BLaER1 treated with 17β-estradiol and CSF1 and Interleukin-3, amounts not matched to agents 10 nM and 100 nM (cell line): ENCODE results near the gene FBXO24.

Source experiments
- H3K27ac ChIP-seq, 11 experiments: shearing (Covaris generic); formaldehyde crosslinking; 2 replicates each; pipeline ENCODE4 v1.8.1; 2022
- H3K27me3 ChIP-seq, 11 experiments: shearing (Covaris generic); formaldehyde crosslinking; 2 replicates each; pipeline ENCODE4 v1.8.1; 2022
- H3K36me3 ChIP-seq, 11 experiments: shearing (Covaris generic); formaldehyde crosslinking; 2 replicates each; pipeline ENCODE4 v1.8.1; 2022
- H3K4me1 ChIP-seq, 10 experiments: shearing (Covaris generic); formaldehyde crosslinking; 2 replicates each; pipeline ENCODE4 v1.8.1; 2022
- H3K4me2 ChIP-seq, 11 experiments: shearing (Covaris generic); formaldehyde crosslinking; 2 replicates each; pipeline ENCODE4 v1.8.1; 2022
- H3K4me3 ChIP-seq, 10 experiments: shearing (Covaris generic); formaldehyde crosslinking; 2 replicates each; pipeline ENCODE4 v1.8.1; 2022
- H3K9ac ChIP-seq, 11 experiments: shearing (Covaris generic); formaldehyde crosslinking; 2 replicates each; pipeline ENCODE4 v1.8.1; 2022
- H3K9me3 ChIP-seq, 11 experiments: shearing (Covaris generic); formaldehyde crosslinking; replicated peaks in 1 of 11; 2 replicates each; pipeline ENCODE4 v1.8.1; 2022
- H4K20me1 ChIP-seq, 11 experiments: shearing (Covaris generic); formaldehyde crosslinking; 2 replicates each; pipeline ENCODE4 v1.8.1; 2022
- Cebpa-rat ChIP-seq, 11 experiments: shearing (Covaris generic); IDR thresholded peaks; 2 replicates each; pipeline ENCODE4 v1.8.1; 2022

The FBXO24 gene

GRCh38 chr7:100602889-100603725 lies 17.0 kb downstream of the FBXO24 start:
- H3K27me3 ChIP-seq = peaks cover 0 to 24% (median 19%) of the 10 kb centered on the region in 11 experiments; a peak in 17 of 22 replicates
- H4K20me1 ChIP-seq = no peaks in the 10 kb centered on the region
- peaks cover 30 to 74% (median 66%) of the 10 kb centered on the region in 10 experiments; a peak in 19 of 20 replicates for H3K4me1 ChIP-seq
- H3K9me3 ChIP-seq = no peaks in the 10 kb centered on the region
- H3K36me3 ChIP-seq = no peaks in the 10 kb centered on the region
- peak overlapping the region in 7 of 11 experiments; percentile 39 to 69 (median 56); a peak in 7 of 22 replicates for H3K27ac ChIP-seq
- H3K4me2 ChIP-seq = peak overlapping the region; percentile 85 to 99 (median 96)
- peak overlapping the region in 9 of 10 experiments; percentile 58 to 73 (median 69); a peak in 15 of 20 replicates for H3K4me3 ChIP-seq
- TF ChIP-seq Cebpa-rat (IDR thresholded peaks at IDR 0.05) = no peak
- H3K9ac ChIP-seq = peak overlapping the region in 8 of 11 experiments; percentile 45 to 72 (median 65); a peak in 15 of 22 replicates

GRCh38 chr7:100603726-100604027 lies 17.5 kb downstream of the FBXO24 start:
- Histone ChIP-seq H4K20me1 (no peaks in the 10 kb centered on the region), H3K4me2 (peak overlapping the region; percentile 85 to 99 (median 96)), H3K36me3 (no peaks in the 10 kb centered on the region), H3K4me3 (peak overlapping the region; percentile 58 to 73 (median 69)), H3K9me3 (no peaks in the 10 kb centered on the region), H3K4me1 (peaks cover 30 to 68% (median 64%) of the 10 kb centered on the region in 10 experiments; a peak in 19 of 20 replicates), H3K27me3 (peaks cover 0 to 24% (median 19%) of the 10 kb centered on the region in 11 experiments; a peak in 17 of 22 replicates), H3K9ac (peak overlapping the region in 9 of 11 experiments; percentile 45 to 74 (median 67); a peak in 17 of 22 replicates), H3K27ac (peak overlapping the region in 9 of 11 experiments; percentile 37 to 69 (median 56); a peak in 17 of 22 replicates)
- TF ChIP-seq Cebpa-rat (IDR thresholded peaks at IDR 0.05) = no peak

- Histone ChIP-seq H3K9ac (peak overlapping the region; percentile 61 to 80 (median 75)), H3K9me3 (no peaks in the 10 kb centered on the region), H4K20me1 (no peaks in the 10 kb centered on the region), H3K4me3 (peak overlapping the region; percentile 65 to 75 (median 69)), H3K36me3 (no peaks in the 10 kb centered on the region), H3K4me1 (peaks cover 30 to 65% (median 60%) of the 10 kb centered on the region in 10 experiments; a peak in 19 of 20 replicates), H3K27me3 (peaks cover 0 to 24% (median 19%) of the 10 kb centered on the region in 11 experiments; a peak in 17 of 22 replicates), H3K4me2 (peak overlapping the region; percentile 94 to 100 (median 98)), H3K27ac (peak overlapping the region in 10 of 11 experiments; percentile 39 to 75 (median 70); a peak in 20 of 22 replicates)
- TF ChIP-seq Cebpa-rat (IDR thresholded peaks at IDR 0.05) = no peak
Measured at GRCh38 chr7:100604028-100604975, 18.2 kb downstream of the FBXO24 start.

- H3K4me2 ChIP-seq = peak overlapping the region; percentile 89 to 100 (median 98)
- TF ChIP-seq Cebpa-rat (IDR thresholded peaks at IDR 0.05) = no peak
- peak overlapping the region in 6 of 11 experiments; percentile 55 to 75 (median 70); a peak in 10 of 22 replicates for H3K27ac ChIP-seq
- no peaks in the 10 kb centered on the region for H3K36me3 ChIP-seq
- H3K4me3 ChIP-seq = peak overlapping the region; percentile 65 to 75 (median 69)
- peaks cover 0 to 24% (median 19%) of the 10 kb centered on the region in 11 experiments; a peak in 17 of 22 replicates for H3K27me3 ChIP-seq
- H4K20me1 ChIP-seq = no peaks in the 10 kb centered on the region
- peak overlapping the region; percentile 61 to 80 (median 75); a peak in 21 of 22 replicates for H3K9ac ChIP-seq
- H3K4me1 ChIP-seq = peaks cover 25 to 55% (median 51%) of the 10 kb centered on the region in 10 experiments; a peak in 19 of 20 replicates
- no peaks in the 10 kb centered on the region for H3K9me3 ChIP-seq
Measured at GRCh38 chr7:100604976-100605911, 19.1 kb downstream of the FBXO24 start.

GRCh38 chr7:100606313-100606712 lies 20.2 kb downstream of the FBXO24 start:
- Histone ChIP-seq H3K9ac (peak overlapping the region in 1 of 11 experiments; percentile 72; a peak in 1 of 22 replicates), H3K27me3 (peaks cover 0 to 24% (median 19%) of the 10 kb centered on the region in 11 experiments; a peak in 17 of 22 replicates), H4K20me1 (no peaks in the 10 kb centered on the region), H3K4me1 (peaks cover 24 to 51% (median 46%) of the 10 kb centered on the region in 10 experiments; a peak in 19 of 20 replicates), H3K9me3 (no peaks in the 10 kb centered on the region), H3K4me3 (peak overlapping the region in 1 of 10 experiments; percentile 70; a peak in 1 of 20 replicates), H3K36me3 (no peaks in the 10 kb centered on the region), H3K4me2 (peak overlapping the region; percentile 89 to 100 (median 98); a peak in 21 of 22 replicates), H3K27ac (no peak overlapping the region)
- TF ChIP-seq Cebpa-rat (IDR thresholded peaks at IDR 0.05) = no peak

- H3K27ac ChIP-seq = no peak overlapping the region
- H3K27me3 ChIP-seq = peaks cover 0 to 24% (median 19%) of the 10 kb centered on the region in 11 experiments; a peak in 17 of 22 replicates
- no peak overlapping the region for H3K4me2 ChIP-seq
- no peaks in the 10 kb centered on the region for H4K20me1 ChIP-seq
- no peak for TF ChIP-seq Cebpa-rat (IDR thresholded peaks at IDR 0.05)
- H3K4me3 ChIP-seq = no peak overlapping the region
- no peaks in the 10 kb centered on the region for H3K9me3 ChIP-seq
- no peaks in the 10 kb centered on the region for H3K36me3 ChIP-seq
- H3K4me1 ChIP-seq = peaks cover 23 to 47% (median 40%) of the 10 kb centered on the region in 10 experiments; a peak in 19 of 20 replicates
- no peak overlapping the region for H3K9ac ChIP-seq
Measured at GRCh38 chr7:100607111-100607510, 21.0 kb downstream of the FBXO24 start.

GRCh38 chr7:100609958-100610357 lies 23.8 kb downstream of the FBXO24 start:
- no peak for TF ChIP-seq Cebpa-rat (IDR thresholded peaks at IDR 0.05)
- no peak overlapping the region for H3K27ac ChIP-seq
- H3K4me2 ChIP-seq = no peak overlapping the region
- no peak overlapping the region for H3K9ac ChIP-seq
- H3K4me1 ChIP-seq = peaks cover 33 to 48% (median 44%) of the 10 kb centered on the region in 10 experiments
- no peak overlapping the region for H3K4me3 ChIP-seq
- H3K27me3 ChIP-seq = peaks cover 0 to 18% (median 16%) of the 10 kb centered on the region in 11 experiments; a peak in 17 of 22 replicates
- no peaks in the 10 kb centered on the region for H3K9me3 ChIP-seq
- H3K36me3 ChIP-seq = peaks cover 0 to 8% (median 0%) of the 10 kb centered on the region in 11 experiments; a peak in 2 of 22 replicates
- H4K20me1 ChIP-seq = no peaks in the 10 kb centered on the region
